Endodermal cell (in vitro differentiated cells): ENCODE data around the gene ANO6. TPM values are rescaled to one million over a fixed set of nuclear protein-coding genes. Genes with fewer than 3 reads are reported as not detected.

Source experiments
- DNase-seq: peaks from one replicate; pipeline ENCODE4 v3.0.0-alpha.2; 2017
- H3K27ac ChIP-seq: 2 replicates; pipeline ENCODE4 v1.5.1; 2013; ENCODE audit warnings: mild to moderate bottlenecking, low read depth, low read length, moderate library complexity
- H3K27me3 ChIP-seq: 2 replicates; pipeline ENCODE4 v1.6.1; 2013; ENCODE audit warnings: mild to moderate bottlenecking, low read length, moderate library complexity; ENCODE audit not compliant: insufficient read depth, control insufficient read depth, poor library complexity, severe bottlenecking
- H3K36me3 ChIP-seq: 2 replicates; pipeline ENCODE4 v1.7.0; 2013; ENCODE audit warnings: mild to moderate bottlenecking, low read length, moderate library complexity; ENCODE audit not compliant: control insufficient read depth, insufficient read depth
- H3K4me1 ChIP-seq: one replicate; pipeline ENCODE4 v1.7.0; 2013; ENCODE audit warnings: low read length; ENCODE audit not compliant: control insufficient read depth, insufficient read depth
- H3K4me3 ChIP-seq: 2 replicates; pipeline ENCODE4 v1.5.1; 2013; ENCODE audit warnings: mild to moderate bottlenecking, low read length, moderate library complexity
- H3K9ac ChIP-seq: 2 replicates; pipeline ENCODE4 v1.6.1; 2013; ENCODE audit warnings: mild to moderate bottlenecking, low read length, moderate library complexity; ENCODE audit not compliant: poor library complexity, severe bottlenecking; ENCODE audit errors: extremely low read depth
- H3K9me3 ChIP-seq: 2 replicates; pipeline ENCODE4 v1.6.1; 2013; ENCODE audit warnings: mild to moderate bottlenecking, low read length, moderate library complexity; ENCODE audit not compliant: control insufficient read depth
- H3K27ac Mint-ChIP-seq: 2 replicates; pipeline ENCODE4 v1.8.0; 2020; ENCODE audit warnings: mixed read lengths
- H3K27me3 Mint-ChIP-seq: 2 replicates; pipeline ENCODE4 v1.8.0; 2021; ENCODE audit warnings: mild to moderate bottlenecking, mixed read lengths; ENCODE audit not compliant: insufficient read depth
- H3K36me3 Mint-ChIP-seq: 2 replicates; pipeline ENCODE4 v1.8.0; 2020; ENCODE audit warnings: low read depth, mixed read lengths
- H3K4me1 Mint-ChIP-seq: 2 replicates; pipeline ENCODE4 v1.8.0; 2020; ENCODE audit warnings: mixed read lengths
- H3K4me3 Mint-ChIP-seq: 2 replicates; pipeline ENCODE4 v1.8.0; 2020; ENCODE audit warnings: mild to moderate bottlenecking, moderate library complexity, mixed read lengths
- H3K9me3 Mint-ChIP-seq: 2 replicates; pipeline ENCODE4 v1.8.0; 2020; ENCODE audit warnings: mild to moderate bottlenecking, mixed read lengths
- WGBS, 2 experiments: methylation state at CpG; one replicate each; pipeline versions ENCODE4 v1.1.5 to v1.1.7; 2013; ENCODE audit warnings: missing lambda C conversion rate in 2 of 2, mixed read lengths in 1 of 2; ENCODE audit not compliant: insufficient coverage in 1 of 2, insufficient read length in 1 of 2; 5-methylcytosine and 5-hydroxymethylcytosine counted together
- total RNA-seq, 2 donors: library from RNA; stranded (reverse); fragmentation: NEBNext Ultra II Directional in 1 of 2; extraction: Animal tissue kit (Norgen Biotek cat#: 25700) in 1 of 2; gene quantifications; 2 replicates in 1 of 2; 3 replicates in 1 of 2; pipeline ENCODE4 v1.2.1, GENCODE V29; 2021
- TF ChIP-seq, protein P1 (sequence below): fragments of 200-600 bp; sonication (generic); conservative IDR thresholded peaks from 2 replicates; pipeline ENCODE4 v1.5.0; 2021; ENCODE audit warnings: antibody characterized with exemption, mild to moderate bottlenecking

The ANO6 gene
- total RNA-seq, 2 donors from 2014 or later, result 53.5 to 55.2 TPM

DNA sequence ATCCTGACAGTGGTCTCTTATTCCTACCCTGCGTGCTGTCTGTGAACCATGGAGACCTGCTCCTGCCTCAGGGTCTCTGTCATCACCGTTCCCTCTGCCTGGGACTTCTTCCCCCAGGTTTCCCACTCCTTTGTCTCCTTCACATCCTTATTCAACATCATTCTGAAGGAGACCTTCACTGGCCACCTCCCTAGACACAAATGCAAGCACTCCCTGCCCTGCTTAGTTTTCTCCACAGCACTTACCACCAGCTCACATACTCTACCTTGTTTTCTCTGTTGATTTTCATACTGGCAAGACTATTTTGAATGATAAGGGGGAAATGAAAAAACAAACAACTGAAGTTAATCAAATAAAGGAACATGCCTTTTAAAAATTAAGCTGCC is 192.8 kb downstream of the ANO6 start:
- Mint-ChIP-seq H3K36me3 (peaks cover 39% of the 10 kb centered on the region), H3K27me3 (no peaks in the 10 kb centered on the region), H3K4me3 (no peak overlapping the region), H3K9me3 (no peaks in the 10 kb centered on the region), H3K4me1 (no peaks in the 10 kb centered on the region), H3K27ac (no peak overlapping the region)
- Histone ChIP-seq H3K9ac (no peak overlapping the region), H3K36me3 (peaks cover 77% of the 10 kb centered on the region), H3K9me3 (no peaks in the 10 kb centered on the region), H3K4me1 (no peaks in the 10 kb centered on the region), H3K4me3 (no peak overlapping the region), H3K27me3 (no peaks in the 10 kb centered on the region), H3K27ac (no peak overlapping the region)
- no peak for DNase-seq
- TF ChIP-seq, protein P1, sequence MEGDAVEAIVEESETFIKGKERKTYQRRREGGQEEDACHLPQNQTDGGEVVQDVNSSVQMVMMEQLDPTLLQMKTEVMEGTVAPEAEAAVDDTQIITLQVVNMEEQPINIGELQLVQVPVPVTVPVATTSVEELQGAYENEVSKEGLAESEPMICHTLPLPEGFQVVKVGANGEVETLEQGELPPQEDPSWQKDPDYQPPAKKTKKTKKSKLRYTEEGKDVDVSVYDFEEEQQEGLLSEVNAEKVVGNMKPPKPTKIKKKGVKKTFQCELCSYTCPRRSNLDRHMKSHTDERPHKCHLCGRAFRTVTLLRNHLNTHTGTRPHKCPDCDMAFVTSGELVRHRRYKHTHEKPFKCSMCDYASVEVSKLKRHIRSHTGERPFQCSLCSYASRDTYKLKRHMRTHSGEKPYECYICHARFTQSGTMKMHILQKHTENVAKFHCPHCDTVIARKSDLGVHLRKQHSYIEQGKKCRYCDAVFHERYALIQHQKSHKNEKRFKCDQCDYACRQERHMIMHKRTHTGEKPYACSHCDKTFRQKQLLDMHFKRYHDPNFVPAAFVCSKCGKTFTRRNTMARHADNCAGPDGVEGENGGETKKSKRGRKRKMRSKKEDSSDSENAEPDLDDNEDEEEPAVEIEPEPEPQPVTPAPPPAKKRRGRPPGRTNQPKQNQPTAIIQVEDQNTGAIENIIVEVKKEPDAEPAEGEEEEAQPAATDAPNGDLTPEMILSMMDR, result no peak
- 92 to 96% methylated on average over 2 of the region's 2 CpGs for WGBS, 2 experiments

DNA sequence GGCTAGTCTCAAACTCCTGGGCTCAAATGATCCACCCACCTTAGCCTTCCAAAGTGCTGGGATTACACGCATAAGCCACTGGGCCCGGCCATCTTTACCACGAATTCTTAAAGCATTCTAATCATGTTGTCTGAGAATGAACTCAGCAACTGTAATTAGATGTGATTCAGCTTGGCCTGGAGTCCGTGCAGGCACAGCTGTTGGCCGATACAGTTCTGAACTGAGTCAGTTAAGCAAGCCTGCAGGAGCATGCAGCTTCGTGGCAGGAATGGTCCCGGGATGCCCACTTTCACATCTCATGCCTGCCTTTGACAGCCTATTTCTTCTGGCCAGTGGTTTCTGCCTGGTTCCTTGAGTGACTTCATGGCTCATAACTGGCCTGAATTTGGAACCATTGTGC is 194.1 kb downstream of the ANO6 start:
- no peak overlapping the region for H3K4me3 ChIP-seq
- Mint-ChIP-seq H3K27ac (no peak overlapping the region), H3K27me3 (no peaks in the 10 kb centered on the region), H3K36me3 (peaks cover 36% of the 10 kb centered on the region), H3K4me1 (no peaks in the 10 kb centered on the region), H3K9me3 (no peaks in the 10 kb centered on the region), H3K4me3 (no peak overlapping the region)
- H3K9ac ChIP-seq, result no peak overlapping the region
- TF ChIP-seq, protein P1, result no peak
- WGBS, 2 experiments, result 92% methylated on average over 7 of the region's 7 CpGs
- H3K36me3 ChIP-seq, result peaks cover 70% of the 10 kb centered on the region
- H3K9me3 ChIP-seq, result no peaks in the 10 kb centered on the region
- no peak overlapping the region for H3K27ac ChIP-seq
- no peak for DNase-seq
- no peaks in the 10 kb centered on the region for H3K27me3 ChIP-seq
- no peaks in the 10 kb centered on the region for H3K4me1 ChIP-seq

GRCh38 chr12:45411626-45412025 is 195.7 kb downstream of the ANO6 start:
- Mint-ChIP-seq H3K27me3 (no peaks in the 10 kb centered on the region), H3K4me1 (no peaks in the 10 kb centered on the region), H3K9me3 (no peaks in the 10 kb centered on the region), H3K4me3 (no peak overlapping the region), H3K27ac (no peak overlapping the region), H3K36me3 (peaks cover 40% of the 10 kb centered on the region)
- H3K4me1 ChIP-seq, result no peaks in the 10 kb centered on the region
- 95 to 98% methylated on average over 5 to 7 of the region's 7 CpGs for WGBS, 2 experiments
- TF ChIP-seq, protein P1, result no peak
- peaks cover 78% of the 10 kb centered on the region for H3K36me3 ChIP-seq
- no peak overlapping the region for H3K4me3 ChIP-seq
- H3K27me3 ChIP-seq, result no peaks in the 10 kb centered on the region
- H3K27ac ChIP-seq, result no peak overlapping the region
- no peak overlapping the region for H3K9ac ChIP-seq
- no peaks in the 10 kb centered on the region for H3K9me3 ChIP-seq
- no peak for DNase-seq
